ENCODE data around the gene SEPSECS. TPM values are rescaled to one million over a fixed set of nuclear protein-coding genes. Genes with fewer than 3 reads are reported as not detected.

Gene SEPSECS
- polyA plus RNA-seq, 3 donors = 0.65 to 5.8 (median 2.1) TPM

GRCh38 chr4:25162566-25162965 is 2.3 kb upstream of the SEPSECS start:
- peaks cover 45% of the 10 kb centered on the region for H3K4me1 Mint-ChIP-seq
- H3K4me3 ChIP-seq (replicated peaks in 1 of 3; ENCODE audit: low read depth in 2 of 3, low read length in 3 of 3) = no peak overlapping the region
- peaks cover 4% of the 10 kb centered on the region for H4K20me1 ChIP-seq (ENCODE audit: insufficient read depth, low read length)
- H3K9me3 ChIP-seq (replicated peaks in 1 of 2; ENCODE audit: control insufficient read depth in 1 of 2, insufficient read depth in 1 of 2, low read length in 2 of 2) = no peaks in the 10 kb centered on the region
- H3K9me3 Mint-ChIP-seq = peaks cover 0 to 2% (median 1%) of the 10 kb centered on the region in 7 donors
- no peak overlapping the region for H2AFZ ChIP-seq (ENCODE audit: insufficient read depth, low read depth, low read length, poor library complexity, severe bottlenecking)
- WGBS (ENCODE audit: insufficient coverage) = no CpG with 5 or more reads among the region's 1 CpG
- peak overlapping the region; percentile 96 for H3K4me2 ChIP-seq (replicated peaks; ENCODE audit: extremely low read depth, low read length, poor library complexity, severe bottlenecking)
- H3K27ac Mint-ChIP-seq = peak overlapping the region in 1 of 7 donors; percentile 40
- H3K4me3 Mint-ChIP-seq = no peak overlapping the region
- TF ChIP-seq CTCF (IDR thresholded peaks at IDR 0.05) = no peak
- H3K4me1 ChIP-seq (ENCODE audit: control insufficient read depth in 1 of 2, insufficient read depth in 2 of 2, low read length in 2 of 2) = peaks cover 31 to 41% of the 10 kb centered on the region in 2 donors
- H3K27ac ChIP-seq (ENCODE audit: low read depth in 1 of 2, low read length in 2 of 2) = no peak overlapping the region
- no peaks in the 10 kb centered on the region for H3K27me3 ChIP-seq (ENCODE audit: control insufficient read depth in 2 of 2, insufficient read depth in 2 of 2, low read length in 2 of 2)
- intact Hi-C loops (cut with micrococcal nuclease) = loop anchor here in 1 of 2 donors (5.0 to 10.0 kb wide), 4 partner anchors 150 to 580 kb away; partner anchors contain the start of genes ANAPC4, DHX15 and ZCCHC4
- no peak overlapping the region for H3K9ac ChIP-seq (ENCODE audit: insufficient read depth, low read length, poor library complexity, severe bottlenecking)
- no peak for DNase-seq
- H3K36me3 Mint-ChIP-seq = peaks cover 18 to 22% of the 10 kb centered on the region in 2 donors
- peaks cover 58% of the 10 kb centered on the region for H3K79me2 ChIP-seq (ENCODE audit: insufficient read depth, low read length)
- H3K27me3 Mint-ChIP-seq (ENCODE audit: low read depth in 3 of 3) = peaks cover 0 to 4% (median 0%) of the 10 kb centered on the region in 3 donors
- peaks cover 0 to 15% of the 10 kb centered on the region in 2 donors for H3K36me3 ChIP-seq (replicated peaks in 1 of 2; ENCODE audit: control insufficient read depth in 1 of 2, insufficient read depth in 2 of 2, low read length in 2 of 2)

GRCh38 chr4:25161593-25161950 is 1.3 kb upstream of the SEPSECS start:
- H3K4me2 ChIP-seq (replicated peaks; ENCODE audit: extremely low read depth, low read length, poor library complexity, severe bottlenecking) = peak overlapping the region; percentile 96
- TF ChIP-seq CTCF (IDR thresholded peaks at IDR 0.05) = no peak
- peak overlapping the region; percentile 62 to 93 (median 92) for H3K4me3 ChIP-seq (replicated peaks in 1 of 3; ENCODE audit: low read depth in 2 of 3, low read length in 3 of 3)
- peaks cover 0 to 2% (median 1%) of the 10 kb centered on the region in 7 donors for H3K9me3 Mint-ChIP-seq
- H3K27ac Mint-ChIP-seq = peak overlapping the region; percentile 90 to 99 (median 98)
- H3K27ac ChIP-seq (ENCODE audit: low read depth in 1 of 2, low read length in 2 of 2) = peak overlapping the region in 1 of 2 donors; percentile 98
- peaks cover 45% of the 10 kb centered on the region for H3K4me1 Mint-ChIP-seq
- peak overlapping the region; percentile 93 for H2AFZ ChIP-seq (ENCODE audit: insufficient read depth, low read depth, low read length, poor library complexity, severe bottlenecking)
- H3K4me3 Mint-ChIP-seq = peak overlapping the region; percentile 86 to 96
- H3K27me3 ChIP-seq (ENCODE audit: control insufficient read depth in 2 of 2, insufficient read depth in 2 of 2, low read length in 2 of 2) = no peaks in the 10 kb centered on the region
- peaks cover 0 to 4% (median 0%) of the 10 kb centered on the region in 3 donors for H3K27me3 Mint-ChIP-seq (ENCODE audit: low read depth in 3 of 3)
- peak overlapping the region; percentile 93 for H3K9ac ChIP-seq (ENCODE audit: insufficient read depth, low read length, poor library complexity, severe bottlenecking)
- H3K9me3 ChIP-seq (replicated peaks in 1 of 2; ENCODE audit: control insufficient read depth in 1 of 2, insufficient read depth in 1 of 2, low read length in 2 of 2) = no peaks in the 10 kb centered on the region
- no peak for DNase-seq
- peaks cover 58% of the 10 kb centered on the region for H3K79me2 ChIP-seq (ENCODE audit: insufficient read depth, low read length)
- WGBS (ENCODE audit: insufficient coverage) = 11% methylated on average over 2 of the region's 2 CpGs
- peaks cover 4% of the 10 kb centered on the region for H4K20me1 ChIP-seq (ENCODE audit: insufficient read depth, low read length)
- H3K36me3 Mint-ChIP-seq = peaks cover 11 to 25% of the 10 kb centered on the region in 2 donors
- intact Hi-C loops (cut with micrococcal nuclease) = loop anchor here in 1 of 2 donors (5.0 to 10.0 kb wide), 4 partner anchors 151 to 579 kb away; partner anchors contain the start of genes ANAPC4, DHX15 and ZCCHC4
- peaks cover 0 to 11% of the 10 kb centered on the region in 2 donors for H3K36me3 ChIP-seq (replicated peaks in 1 of 2; ENCODE audit: control insufficient read depth in 1 of 2, insufficient read depth in 2 of 2, low read length in 2 of 2)
- H3K4me1 ChIP-seq (ENCODE audit: control insufficient read depth in 1 of 2, insufficient read depth in 2 of 2, low read length in 2 of 2) = peaks cover 31 to 41% of the 10 kb centered on the region in 2 donors

Data from CD14-positive monocyte (primary cell).